HG03442 (cell line): ENCODE measurements around the gene UCK1.

Source experiments
- ATAC-seq: cut with Tn5 transposase; IDR thresholded peaks from one replicate; pipeline ENCODE4 v1.9.1; 2021; ENCODE audit warnings: mild to moderate bottlenecking, moderate library complexity; ENCODE audit not compliant: unreplicated experiment

The UCK1 gene

GRCh38 chr9:131477816-131478419, 53.1 kb downstream of the UCK1 start:
- no peak for ATAC-seq

GRCh38 chr9:131477367-131477766, 53.7 kb downstream of the UCK1 start:
- ATAC-seq: no peak

GRCh38 chr9:131476777-131477345, 54.2 kb downstream of the UCK1 start:
- ATAC-seq: no peak

GRCh38 chr9:131475956-131476776, 54.9 kb downstream of the UCK1 start:
- ATAC-seq: no peak

GRCh38 chr9:131475111-131475955, 55.7 kb downstream of the UCK1 start:
- no peak for ATAC-seq

GRCh38 chr9:131474711-131475110, 56.4 kb downstream of the UCK1 start:
- no peak for ATAC-seq

GRCh38 chr9:131473891-131474290, 57.2 kb downstream of the UCK1 start:
- no peak for ATAC-seq
